HG02981 (cell line): ENCODE data around the gene LRRC17.
"Not testable (repeated sequence)": the region's sequence is repeated elsewhere in the genome, so short reads cannot be mapped to it uniquely, and the experiment has no call there.

Source experiments
- ATAC-seq: cut with Tn5 transposase; IDR thresholded peaks from one replicate; pipeline ENCODE4 v1.9.1; 2021; ENCODE audit warnings: mild to moderate bottlenecking, moderate library complexity; ENCODE audit not compliant: unreplicated experiment

Gene LRRC17

GRCh38 chr7:102897211-102897631, 15.6 kb upstream of the LRRC17 start:
- ATAC-seq: no peak

DNA sequence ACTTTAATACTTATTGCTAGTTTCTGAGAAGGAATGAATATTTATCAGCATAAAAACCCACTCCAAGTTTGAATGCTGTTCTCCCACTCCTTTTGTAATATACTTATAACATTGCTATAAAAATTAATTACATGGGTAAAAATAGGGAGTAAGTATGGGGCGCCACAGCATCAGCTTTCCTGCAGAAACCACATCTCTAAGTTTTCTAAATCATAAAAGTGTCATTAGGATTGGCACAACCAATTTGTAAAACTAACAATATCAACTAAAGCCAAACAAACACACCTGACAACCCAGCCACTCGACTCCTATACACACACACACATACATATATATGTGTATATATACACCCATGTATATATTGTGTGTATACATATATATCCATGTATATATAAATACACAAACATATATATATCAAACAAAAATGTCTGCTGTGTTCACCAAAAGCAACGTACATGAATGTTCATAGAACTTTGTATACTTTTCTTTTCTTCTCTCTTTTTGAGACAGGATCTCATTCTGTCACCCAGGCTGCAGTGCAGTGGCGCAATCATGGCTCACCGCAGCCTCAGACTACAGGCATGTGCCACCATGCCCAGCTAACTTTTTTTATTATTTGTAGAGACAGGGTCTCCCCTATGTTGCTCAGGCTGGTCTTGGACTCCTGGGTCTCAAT, 14.8 kb upstream of the LRRC17 start:
- no peak for ATAC-seq

- ATAC-seq: no peak
Measured at GRCh38 chr7:102898532-102898859, 14.3 kb upstream of the LRRC17 start.

DNA sequence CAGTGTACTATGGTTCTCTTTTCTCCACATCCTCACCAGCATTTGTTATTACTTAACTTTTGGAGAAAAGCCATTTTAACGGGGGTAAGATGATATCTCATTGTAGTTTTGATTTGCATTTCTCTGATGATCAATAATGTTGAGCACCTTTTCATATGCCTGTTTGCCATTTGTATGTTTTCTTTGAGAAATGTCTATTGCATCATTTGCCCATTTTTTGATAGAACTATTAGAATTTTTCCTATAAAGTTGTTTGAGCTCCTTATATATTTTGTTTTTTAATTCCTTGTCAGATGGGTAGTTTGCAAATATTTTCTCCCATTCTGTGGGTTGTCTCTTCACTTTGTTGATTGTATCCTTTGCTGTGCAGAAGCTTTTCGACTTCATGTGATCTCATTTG, 10.7 kb upstream of the LRRC17 start:
- ATAC-seq: not testable (repeated sequence)

DNA sequence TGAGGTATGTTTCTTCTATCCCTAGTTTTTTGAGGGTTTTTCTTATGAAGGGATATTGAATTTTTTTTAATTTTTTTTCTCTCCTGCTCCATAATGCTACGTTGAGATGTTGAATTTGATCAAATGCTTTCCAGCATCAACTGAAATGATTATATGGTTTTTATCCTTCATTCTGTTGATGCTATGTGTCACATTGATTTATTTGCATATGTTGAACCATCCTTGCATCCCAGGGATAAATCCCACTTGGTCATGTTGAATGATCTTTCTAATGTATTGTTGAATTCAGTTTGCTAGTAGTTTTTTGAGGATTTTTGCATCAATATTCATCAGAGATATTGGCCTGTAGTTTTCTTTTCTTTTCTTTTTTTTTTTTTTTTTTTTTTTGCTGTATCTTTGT, 9.2 kb upstream of the LRRC17 start:
- not testable (repeated sequence) for ATAC-seq

GRCh38 chr7:102908676-102909075, 4.1 kb upstream of the LRRC17 start:
- no peak for ATAC-seq

- no peak for ATAC-seq
Measured at GRCh38 chr7:102913826-102914225, 1.0 kb downstream of the LRRC17 start.

- ATAC-seq: no peak
Measured at GRCh38 chr7:102914585-102914984, 1.8 kb downstream of the LRRC17 start.

DNA sequence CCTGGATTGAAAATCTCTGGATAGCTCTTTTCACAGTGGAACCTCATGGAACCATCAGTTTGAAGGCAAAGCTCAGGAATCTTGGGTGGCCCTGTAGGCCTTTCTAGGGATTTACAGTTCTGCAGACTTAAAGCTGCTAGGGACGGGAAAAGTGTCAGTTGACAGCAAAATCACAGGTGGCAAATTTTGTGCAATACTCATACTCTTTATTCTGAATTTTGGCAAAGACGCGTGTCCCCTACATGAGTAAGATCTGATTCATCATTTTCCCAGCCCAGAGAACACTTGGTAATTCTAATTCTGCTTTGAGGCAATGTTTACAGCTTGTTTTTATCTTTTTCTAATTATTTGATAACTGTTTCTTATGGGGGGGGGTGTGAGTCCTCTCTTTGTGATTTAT, 3.6 kb downstream of the LRRC17 start:
- no peak for ATAC-seq

DNA sequence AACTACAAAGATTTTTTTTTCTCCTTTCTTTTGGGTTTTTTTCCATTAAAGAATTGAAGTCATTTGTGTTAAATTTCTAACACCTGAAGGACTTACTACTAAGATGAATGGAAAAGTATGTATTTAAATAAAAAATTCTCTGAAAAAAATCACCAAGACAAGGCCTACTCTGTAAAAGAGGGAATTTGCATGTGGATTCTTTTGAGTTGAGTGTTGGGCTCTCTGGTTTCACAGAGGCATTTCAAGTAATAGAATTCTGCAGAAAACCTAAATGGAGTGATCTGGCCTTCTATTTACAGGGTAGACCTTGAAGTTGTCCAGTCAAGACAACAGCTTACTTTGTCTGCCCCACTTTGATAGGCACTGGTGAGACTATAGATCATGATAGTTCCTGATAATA, 4.1 kb downstream of the LRRC17 start:
- ATAC-seq: no peak

DNA sequence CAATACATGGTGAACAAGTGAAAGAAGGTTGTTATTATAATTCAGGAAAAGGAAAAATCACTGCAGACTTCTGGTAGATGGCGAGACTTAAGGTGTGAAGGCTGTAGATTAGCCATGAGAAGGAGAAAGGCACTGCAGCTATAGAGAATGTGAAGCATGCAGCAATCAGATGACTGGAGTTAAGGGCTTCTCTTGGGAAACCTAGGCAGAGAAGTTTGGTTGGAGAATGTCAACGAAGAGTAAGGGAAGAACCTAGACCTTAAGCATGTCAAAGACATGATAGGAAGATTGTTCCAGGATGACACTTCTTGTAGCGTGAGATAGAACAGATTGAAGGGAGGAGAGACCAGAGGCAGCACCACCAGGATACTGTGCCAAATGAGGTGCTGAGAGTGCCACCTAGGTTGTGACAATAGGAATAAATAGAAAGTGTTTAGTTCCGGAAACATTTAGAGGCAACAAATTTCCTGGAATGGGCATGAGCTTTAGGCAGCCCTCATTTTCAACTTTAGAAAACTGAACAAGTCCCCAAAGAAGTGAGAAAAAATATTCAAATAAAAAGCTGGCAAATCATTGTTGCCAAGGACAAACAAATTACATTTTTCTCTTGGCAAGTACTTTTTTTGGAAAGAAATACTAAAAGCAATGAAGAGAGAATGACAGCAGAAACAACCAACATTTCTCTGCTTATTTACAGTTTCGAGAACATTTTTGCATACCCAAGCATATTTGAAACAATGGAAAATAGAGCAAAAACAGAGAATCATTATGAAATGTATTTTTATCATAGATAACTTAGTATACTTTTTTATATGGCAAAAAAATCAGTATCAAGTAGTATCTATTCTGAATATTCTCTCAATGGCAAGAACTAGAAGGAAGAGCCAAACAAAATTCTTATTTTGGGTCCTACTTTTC, 4.9 kb downstream of the LRRC17 start:
- no peak for ATAC-seq

DNA sequence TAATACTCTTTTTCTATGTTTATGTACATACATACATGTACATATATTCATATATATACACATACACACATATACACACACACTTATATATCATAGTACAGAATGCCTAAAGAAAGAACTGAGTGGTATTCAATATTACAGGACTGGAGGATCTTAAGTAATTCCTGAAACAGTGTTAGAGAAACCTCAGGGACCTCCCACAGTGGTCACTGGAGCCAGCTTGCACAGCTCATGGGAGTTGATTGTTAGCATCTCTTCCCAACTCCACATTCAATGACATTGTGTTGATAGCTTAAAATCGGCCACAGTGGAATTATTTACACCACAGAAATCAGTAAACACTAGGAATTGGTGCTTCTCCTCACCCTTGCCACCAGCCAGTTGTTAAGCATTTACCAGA, 6.0 kb downstream of the LRRC17 start:
- ATAC-seq: no peak

DNA sequence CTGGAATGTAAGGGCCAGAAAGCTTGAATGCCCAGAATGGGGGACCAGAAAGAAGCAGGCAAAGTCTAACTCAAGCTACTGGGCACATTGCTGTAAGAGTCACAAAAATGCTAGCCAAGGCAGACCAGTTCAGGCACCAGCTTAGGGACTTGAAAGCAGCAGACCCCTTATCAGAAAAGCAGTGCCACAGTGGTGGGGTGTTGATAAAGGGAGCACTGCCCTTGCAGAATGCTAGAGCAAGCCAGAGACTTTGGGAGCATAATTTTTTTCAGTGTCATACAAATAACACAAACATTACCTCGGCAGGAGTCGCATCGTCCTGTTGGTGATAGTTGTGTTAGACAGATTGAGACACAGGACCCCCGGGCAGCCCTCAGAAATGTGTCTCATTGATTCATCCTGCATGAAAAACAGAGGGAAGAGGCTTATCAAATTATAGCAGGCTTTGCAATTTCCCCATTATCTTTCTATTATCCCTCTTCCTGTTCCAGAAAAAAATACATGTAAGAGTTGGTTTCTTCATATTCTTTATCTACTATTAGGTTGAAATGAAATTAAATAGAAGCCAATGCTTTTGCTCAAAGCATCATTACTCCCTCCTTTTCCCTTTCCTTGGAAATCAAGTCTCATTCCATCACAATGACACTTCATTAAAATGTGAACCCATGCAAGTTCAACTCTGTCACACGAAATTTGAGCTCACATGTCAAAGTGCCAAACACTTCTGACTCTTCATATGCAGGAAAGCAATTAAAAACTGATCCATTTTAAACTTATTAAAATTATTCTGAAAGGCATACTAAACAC, 13.4 kb downstream of the LRRC17 start:
- ATAC-seq: no peak

DNA sequence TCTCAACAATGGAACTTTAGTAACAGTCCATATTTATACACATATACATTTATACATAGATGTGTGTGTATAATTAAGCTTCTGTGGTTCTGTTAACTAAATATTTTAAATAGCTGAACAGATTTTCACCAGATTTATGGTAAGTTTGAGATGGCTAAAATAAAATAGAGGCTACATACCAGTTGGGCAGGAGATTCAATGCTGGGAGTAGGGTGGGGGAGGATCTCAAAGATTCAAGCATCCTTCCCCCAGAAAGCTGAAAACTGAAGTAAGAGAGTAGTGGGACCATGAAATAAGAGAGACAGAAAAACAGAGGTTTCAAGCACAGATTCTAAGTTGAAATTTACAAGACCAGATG, 14.0 kb downstream of the LRRC17 start:
- no peak for ATAC-seq

DNA sequence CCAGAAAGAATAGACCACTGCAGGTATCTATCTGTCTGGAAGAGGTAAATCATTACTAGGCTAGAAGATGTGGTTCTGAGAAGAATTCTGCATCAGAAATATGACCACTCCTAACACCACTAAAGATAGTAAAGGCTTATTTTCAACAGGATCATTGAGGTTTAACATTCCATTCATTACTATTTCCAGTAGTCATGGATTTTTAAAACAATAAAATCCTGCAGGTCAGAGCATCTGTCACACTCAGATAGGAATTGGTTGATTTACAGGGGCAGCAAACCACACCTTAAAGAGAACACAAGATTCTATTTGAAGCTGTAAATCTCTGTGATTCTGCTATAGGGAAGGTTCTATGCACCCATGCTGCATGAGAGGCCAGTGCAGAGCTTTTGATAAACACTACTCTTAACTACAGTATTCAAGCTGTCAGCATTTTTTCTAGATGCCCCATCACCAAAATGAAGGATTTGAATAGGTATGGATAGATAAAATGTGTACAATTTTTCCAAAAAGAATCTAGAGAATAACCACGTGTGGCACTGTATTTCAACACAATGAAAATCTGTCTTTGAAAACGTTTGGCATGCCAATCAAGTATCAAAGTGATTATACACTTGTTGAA, 14.6 kb downstream of the LRRC17 start:
- no peak for ATAC-seq

DNA sequence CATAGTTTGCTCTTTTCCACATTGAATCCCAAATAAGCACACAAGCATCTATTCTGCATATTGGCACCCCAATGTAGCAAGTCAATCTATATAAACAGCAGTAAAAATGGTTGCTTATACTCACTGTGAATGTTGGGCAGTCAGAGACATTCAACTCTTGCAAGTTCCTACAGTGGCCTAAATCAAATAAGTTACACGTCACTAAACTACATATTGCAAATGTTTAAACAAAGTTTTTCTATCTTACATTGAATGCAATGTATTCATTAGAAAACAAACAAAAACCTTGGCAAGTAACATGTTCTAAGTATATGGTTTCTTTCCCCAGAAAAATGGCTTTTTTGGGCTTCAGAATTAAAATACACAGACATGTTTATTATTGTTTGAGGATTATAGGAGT, 19.0 kb downstream of the LRRC17 start:
- ATAC-seq: no peak

GRCh38 chr7:102933763-102934162, 21.0 kb downstream of the LRRC17 start:
- no peak for ATAC-seq

- ATAC-seq: no peak
Measured at GRCh38 chr7:102934239-102934638, 21.4 kb downstream of the LRRC17 start.

- no peak for ATAC-seq
Measured at GRCh38 chr7:102934701-102935100, 21.9 kb downstream of the LRRC17 start.

GRCh38 chr7:102935450-102936115, 22.8 kb downstream of the LRRC17 start:
- no peak for ATAC-seq

DNA sequence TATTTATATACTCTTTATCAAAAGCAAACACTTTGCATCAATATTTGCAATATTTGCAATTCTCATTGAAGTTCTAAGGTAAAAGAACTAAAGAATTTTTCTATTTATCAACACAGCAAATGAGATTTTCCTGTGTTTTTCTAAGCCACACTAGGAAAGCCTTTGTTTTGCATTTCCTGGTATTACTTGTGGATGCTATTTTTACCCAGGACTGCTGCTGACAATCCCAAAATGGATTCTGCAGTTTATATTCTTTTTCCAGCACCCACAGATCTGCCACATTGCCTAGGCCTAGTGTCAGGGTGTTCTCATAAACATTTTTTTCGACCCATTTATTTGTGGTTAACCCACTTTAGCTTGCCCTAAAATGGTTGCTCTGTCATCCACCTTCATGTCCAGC, 25.9 kb downstream of the LRRC17 start:
- ATAC-seq: no peak
